Colonic mucosa (tissue), 4 donors: ENCODE results near the gene DENND6B. TPM values are rescaled to one million over a fixed set of nuclear protein-coding genes. Genes with fewer than 3 reads are reported as not detected.
"Not testable (repeated sequence)": the region's sequence is repeated elsewhere in the genome, so short reads cannot be mapped to it uniquely, and the experiment has no call there.

Source experiments
- DNase-seq: peaks from one replicate; pipeline ENCODE4 v3.0.0-alpha.2; 2020
- H3K27ac ChIP-seq: fragments of 200-600 bp; one replicate; pipeline ENCODE4 v1.8.0; 2021
- H3K27me3 ChIP-seq: fragments of 200-600 bp; one replicate; pipeline ENCODE4 v1.8.0; 2021
- H3K36me3 ChIP-seq: fragments of 200-600 bp; one replicate; pipeline ENCODE4 v1.8.0; 2021
- H3K4me1 ChIP-seq: fragments of 200-600 bp; one replicate; pipeline ENCODE4 v1.8.0; 2021; ENCODE audit warnings: mild to moderate bottlenecking
- H3K4me3 ChIP-seq: fragments of 200-600 bp; one replicate; pipeline ENCODE4 v1.8.0; 2021
- H3K9ac ChIP-seq, 2 donors: one replicate each; pipeline ENCODE4 v1.7.0; 2013; ENCODE audit warnings: control low read depth in 2 of 2, low read depth in 2 of 2, low read length in 2 of 2
- H3K9me3 ChIP-seq: fragments of 200-600 bp; one replicate; pipeline ENCODE4 v1.8.0; 2021
- CTCF ChIP-seq: fragments of 200-600 bp; IDR thresholded peaks from one replicate; pipeline ENCODE4 v1.8.0; 2022; ENCODE audit warnings: antibody characterized with exemption, mild to moderate bottlenecking
- intact Hi-C: fragments of 100-400 bp; cut with DNase I; formaldehyde crosslinking; loops from one replicate; pipeline ENCODE4 v1.14.1; 2022
- total RNA-seq, 2 donors: library from RNA; stranded (reverse); fragmentation: NEBNext Ultra II Directional in 1 of 2; extraction: Animal tissue kit (Norgen Biotek cat#: 25700) in 1 of 2; gene quantifications; one replicate each; pipeline ENCODE4 v1.2.1, GENCODE V29; 2021
- donor health status: healthy.
- donor health status: DM: no; HTN: no; CAD: no.
- donor health status: DM: no; HTN: no; CAD: no.

The DENND6B gene
- 1 to 10 TPM; 2.4 to 4.0 TPM for total RNA-seq

GRCh38 chr22:50326956-50327710 is at the start of gene DENND6B:
DENND6B (minus strand) TSS chr22:50327012; CDS start chr22:50326988, 24 bp downstream.
- peak within 1 kb of the TSS; percentile 78 to 95 for H3K9ac ChIP-seq
- peak; percentile 41 for TF ChIP-seq CTCF
- no peaks in the 10 kb centered on the region for H3K9me3 ChIP-seq
- H3K4me1 ChIP-seq = peaks cover 3% of the 10 kb centered on the region
- H3K27ac ChIP-seq = peak within 1 kb of the TSS; percentile 87
- peak within 1 kb of the TSS; percentile 73 for H3K4me3 ChIP-seq
- intact Hi-C loops = loop anchor here (2.0 kb wide), 1 partner anchor 52 kb away; no protein-coding TSS in a partner anchor
- no peaks in the 10 kb centered on the region for H3K27me3 ChIP-seq
- H3K36me3 ChIP-seq = no peaks in the 10 kb centered on the region
- peak; percentile 80 for DNase-seq

- no peak for TF ChIP-seq CTCF
- intact Hi-C loops = no loop called here
- no peak for DNase-seq
- H3K4me3 ChIP-seq = no peak overlapping the region
- peaks cover 4% of the 10 kb centered on the region for H3K36me3 ChIP-seq
- H3K9me3 ChIP-seq = no peaks in the 10 kb centered on the region
- no peaks in the 10 kb centered on the region for H3K4me1 ChIP-seq
- H3K27me3 ChIP-seq = no peaks in the 10 kb centered on the region
- H3K27ac ChIP-seq = no peak overlapping the region
- H3K9ac ChIP-seq = no peak overlapping the region
These were observed 49.4 kb upstream of the DENND6B start for GRCh38 chr22:50376085-50376651.

GRCh38 chr22:50371101-50371648 is 44.4 kb upstream of the DENND6B start:
- no peaks in the 10 kb centered on the region for H3K9me3 ChIP-seq
- H3K4me3 ChIP-seq = no peak overlapping the region
- no peaks in the 10 kb centered on the region for H3K4me1 ChIP-seq
- no peaks in the 10 kb centered on the region for H3K27me3 ChIP-seq
- DNase-seq = no peak
- no peak for TF ChIP-seq CTCF
- H3K27ac ChIP-seq = no peak overlapping the region
- intact Hi-C loops = no loop called here
- H3K36me3 ChIP-seq = peaks cover 4% of the 10 kb centered on the region
- no peak overlapping the region for H3K9ac ChIP-seq

GRCh38 chr22:50367778-50368500 is 41.1 kb upstream of the DENND6B start:
- no peaks in the 10 kb centered on the region for H3K36me3 ChIP-seq
- no peak for DNase-seq
- TF ChIP-seq CTCF = no peak

GRCh38 chr22:50363803-50364194 is 37.0 kb upstream of the DENND6B start:
- intact Hi-C loops, H3K4me1 ChIP-seq: not testable (repeated sequence)

More at GRCh38 chr22:50367778-50368500, 41.1 kb upstream of the DENND6B start:
- no peak overlapping the region for H3K4me3 ChIP-seq
- H3K9ac ChIP-seq = no peak overlapping the region
- no peaks in the 10 kb centered on the region for H3K9me3 ChIP-seq
- H3K27ac ChIP-seq = no peak overlapping the region
- no peaks in the 10 kb centered on the region for H3K27me3 ChIP-seq
- intact Hi-C loops = no loop called here
- H3K4me1 ChIP-seq = no peaks in the 10 kb centered on the region

More at GRCh38 chr22:50363803-50364194, 37.0 kb upstream of the DENND6B start:
- not testable (repeated sequence) for H3K36me3 ChIP-seq, H3K27ac ChIP-seq, DNase-seq, H3K9ac ChIP-seq, H3K4me3 ChIP-seq, H3K27me3 ChIP-seq, H3K9me3 ChIP-seq
